IMR-90 (cell line): ENCODE measurements around the gene FBXO34. TPM values are rescaled to one million over a fixed set of nuclear protein-coding genes. Genes with fewer than 3 reads are reported as not detected.

Source experiments
- ATAC-seq: fragments of 200-7000 bp; cut with Tn5 transposase; 2 replicates; pipeline ENCODE4 v1.9.1; 2020; ENCODE audit warnings: low read depth, mild to moderate bottlenecking, moderate library complexity
- BruUV-seq: library from RNA; stranded (reverse); fragments of 400-500 nt; replicated peaks from 2 replicates; lab custom pipeline; 2021; lab: Mats Ljungman, UMichigan
- CTCF ChIA-PET: fragments of 300-600 bp; formaldehyde crosslinking; extraction: SDS; loops from one replicate; lab custom pipeline; 2021; ENCODE audit warnings: antibody characterized with exemption; lab: Yijun Ruan, JAX
- POLR2A ChIA-PET: fragments of 300-600 bp; sonication (Branson Sonifier 250); formaldehyde crosslinking; loops from one replicate; lab custom pipeline; 2022; ENCODE audit warnings: antibody characterized with exemption; ENCODE audit not compliant: unreplicated experiment; lab: Charles Lee
- DNase-seq: peaks from one replicate; pipeline ENCODE4 v3.0.0; 2013
- H2AFZ ChIP-seq: replicated peaks from 2 replicates; pipeline ENCODE3; 2013; ENCODE audit warnings: low read length, mild to moderate bottlenecking; ENCODE audit not compliant: poor library complexity
- H2AK5ac ChIP-seq: 2 replicates; pipeline ENCODE4 v1.6.1; 2013; ENCODE audit warnings: low read depth, low read length, inconsistent platforms
- H2AK9ac ChIP-seq: replicated peaks from 2 replicates; pipeline ENCODE3; 2013; ENCODE audit warnings: mild to moderate bottlenecking, low read depth, low read length, moderate library complexity; ENCODE audit not compliant: poor library complexity
- H2BK120ac ChIP-seq: 2 replicates; pipeline ENCODE4 v1.6.1; 2013; ENCODE audit warnings: low read depth, low read length, inconsistent platforms
- H2BK15ac ChIP-seq: 3 replicates; pipeline ENCODE4 v1.6.1; 2013; ENCODE audit warnings: low read depth, low read length, inconsistent platforms
- H2BK20ac ChIP-seq: 2 replicates; pipeline ENCODE4 v1.6.1; 2013; ENCODE audit warnings: low read depth, mild to moderate bottlenecking, inconsistent platforms, low read length, moderate library complexity
- H2BK5ac ChIP-seq: 2 replicates; pipeline ENCODE4 v1.6.1; 2013; ENCODE audit warnings: mild to moderate bottlenecking, low read depth, low read length, inconsistent platforms; ENCODE audit not compliant: poor library complexity, severe bottlenecking
- H3K14ac ChIP-seq: replicated peaks from 2 replicates; pipeline ENCODE4 v1.6.1; 2013; ENCODE audit warnings: low read depth, low read length, inconsistent platforms
- H3K18ac ChIP-seq: 2 replicates; pipeline ENCODE4 v1.6.1; 2013; ENCODE audit warnings: low read depth, low read length, control low read depth
- H3K23ac ChIP-seq: 2 replicates; pipeline ENCODE4 v1.6.1; 2013; ENCODE audit warnings: low read depth, low read length, inconsistent platforms
- H3K27ac ChIP-seq: 2 replicates; pipeline ENCODE4 v1.5.1; 2013; ENCODE audit warnings: mild to moderate bottlenecking, control low read depth, low read length; ENCODE audit not compliant: insufficient read depth
- H3K27me3 ChIP-seq: 2 replicates; pipeline ENCODE4 v1.6.1; 2013; ENCODE audit warnings: low read length; ENCODE audit not compliant: control insufficient read depth, insufficient read depth
- H3K36me3 ChIP-seq: 2 replicates; pipeline ENCODE4 v1.6.1; 2013; ENCODE audit warnings: low read length, mixed read lengths; ENCODE audit not compliant: control insufficient read depth, insufficient read depth
- H3K4ac ChIP-seq: 2 replicates; pipeline ENCODE4 v1.6.1; 2013; ENCODE audit warnings: low read depth, low read length, inconsistent platforms
- H3K4me1 ChIP-seq: 2 replicates; pipeline ENCODE4 v1.6.1; 2013; ENCODE audit warnings: low read length, mixed read lengths; ENCODE audit not compliant: control insufficient read depth, insufficient read depth
- H3K4me2 ChIP-seq: 2 replicates; pipeline ENCODE4 v1.6.1; 2013; ENCODE audit warnings: low read depth, mild to moderate bottlenecking, control low read depth, low read length, moderate library complexity
- H3K4me3 ChIP-seq: 2 replicates; pipeline ENCODE4 v1.5.1; 2013; ENCODE audit warnings: low read depth, mild to moderate bottlenecking, control low read depth, low read length, moderate library complexity; ENCODE audit not compliant: insufficient read depth
- H3K56ac ChIP-seq: 2 replicates; pipeline ENCODE4 v1.6.1; 2013; ENCODE audit warnings: low read length, inconsistent platforms; ENCODE audit not compliant: insufficient read depth; ENCODE audit errors: extremely low read depth
- H3K79me1 ChIP-seq, 2 experiments: 2 replicates each; pipeline ENCODE4 v1.6.1; 2013; ENCODE audit warnings: low read length in 2 of 2, inconsistent platforms in 1 of 2, low read depth in 1 of 2
- H3K9ac ChIP-seq: 2 replicates; pipeline ENCODE4 v1.6.1; 2013; ENCODE audit warnings: low read depth, low read length, control low read depth
- H3K9me1 ChIP-seq: 2 replicates; pipeline ENCODE4 v1.6.1; 2013; ENCODE audit warnings: low read length, inconsistent platforms; ENCODE audit not compliant: insufficient read depth
- H3K9me3 ChIP-seq: 2 replicates; pipeline ENCODE4 v1.6.1; 2013; ENCODE audit warnings: low read length; ENCODE audit not compliant: control insufficient read depth, insufficient read depth
- H4K20me1 ChIP-seq: 2 replicates; pipeline ENCODE4 v1.6.1; 2013; ENCODE audit warnings: low read length, inconsistent platforms; ENCODE audit not compliant: insufficient read depth
- H4K5ac ChIP-seq: 2 replicates; pipeline ENCODE4 v1.6.1; 2013; ENCODE audit warnings: mild to moderate bottlenecking, low read depth, low read length, control low read depth
- H4K8ac ChIP-seq, 2 experiments: 2 replicates each; pipeline ENCODE4 v1.6.1; 2013; ENCODE audit warnings: low read depth in 2 of 2, low read length in 2 of 2, control low read depth in 1 of 2, inconsistent platforms in 1 of 2
- H4K91ac ChIP-seq: 2 replicates; pipeline ENCODE4 v1.6.1; 2013; ENCODE audit warnings: low read depth, low read length, inconsistent platforms; ENCODE audit not compliant: insufficient read depth
- BHLHE40 ChIP-seq: fragments of 150-350 bp; IDR thresholded peaks from 2 replicates; pipeline ENCODE4 v1.6.1; 2016; ENCODE audit warnings: mild to moderate bottlenecking, low read depth, low read length
- CEBPB ChIP-seq: IDR thresholded peaks from 2 replicates; pipeline ENCODE4 v1.6.1; 2012; ENCODE audit warnings: low read depth, low read length, improper control_type of control experiment
- CHD1 ChIP-seq: IDR thresholded peaks from 2 replicates; pipeline ENCODE4 v1.6.1; 2012; ENCODE audit warnings: low read depth, low read length, improper control_type of control experiment
- FOS ChIP-seq: fragments of 150-350 bp; IDR thresholded peaks from 2 replicates; pipeline ENCODE4 v1.6.1; 2016; ENCODE audit warnings: low read depth, low read length
- MAFK ChIP-seq: IDR thresholded peaks from 2 replicates; pipeline ENCODE4 v1.6.1; 2012; ENCODE audit warnings: low read depth, low read length, improper control_type of control experiment
- MAZ ChIP-seq: IDR thresholded peaks from 2 replicates; pipeline ENCODE4 v1.6.1; 2012; ENCODE audit warnings: low read depth, mild to moderate bottlenecking, low read length, improper control_type of control experiment, moderate library complexity, borderline replicate concordance
- MXI1 ChIP-seq: IDR thresholded peaks from 2 replicates; pipeline ENCODE4 v1.6.1; 2012; ENCODE audit warnings: low read depth, mild to moderate bottlenecking, low read length, moderate library complexity, borderline replicate concordance
- NFE2L2 ChIP-seq: fragments of 150-350 bp; IDR thresholded peaks from 2 replicates; pipeline ENCODE4 v1.6.1; 2016; ENCODE audit warnings: low read depth, mild to moderate bottlenecking, low read length
- POLR2A ChIP-seq: IDR thresholded peaks from 2 replicates; pipeline ENCODE4 v1.6.1; 2012; ENCODE audit warnings: mild to moderate bottlenecking, low read depth, low read length
- RAD21 ChIP-seq: IDR thresholded peaks from 2 replicates; pipeline ENCODE4 v1.6.1; 2012; ENCODE audit warnings: low read length, improper control_type of control experiment
- RCOR1 ChIP-seq: IDR thresholded peaks from 2 replicates; pipeline ENCODE4 v1.6.1; 2012; ENCODE audit warnings: mild to moderate bottlenecking, low read length, improper control_type of control experiment; ENCODE audit not compliant: insufficient replicate concordance
- RFX5 ChIP-seq: IDR thresholded peaks from 2 replicates; pipeline ENCODE4 v1.8.0; 2012; ENCODE audit warnings: low read depth, mild to moderate bottlenecking, low read length, moderate library complexity
- SMC3 ChIP-seq: fragments of 150-350 bp; IDR thresholded peaks from 2 replicates; pipeline ENCODE4 v1.6.1; 2016; ENCODE audit warnings: low read depth, mild to moderate bottlenecking, antibody characterized with exemption, low read length, moderate library complexity
- WGBS, 2 experiments: methylation state at CpG; one replicate each; pipeline versions ENCODE4 v1.1.5 to v1.1.7; 2013; ENCODE audit warnings: missing lambda C conversion rate in 2 of 2; ENCODE audit not compliant: insufficient read length in 1 of 2; ENCODE audit errors: extremely low coverage in 2 of 2; 5-methylcytosine and 5-hydroxymethylcytosine counted together
- dilution Hi-C: fragments of 300-500 bp; cut with HindIII; formaldehyde crosslinking; loops from one replicate; pipeline ENCODE4 v1.14.3; 2018; ENCODE audit warnings: low sequenced_read_pairs; ENCODE audit not compliant: unreplicated experiment
- in situ Hi-C: fragments of 300-500 bp; cut with MboI; formaldehyde crosslinking; loops from 3 replicates; pipeline ENCODE4 v1.14.3; 2019; ENCODE audit warnings: low sequenced_read_pairs, inconsistent platforms, mixed read lengths
- intact Hi-C: fragments of 100-400 bp; cut with micrococcal nuclease; formaldehyde crosslinking; loops from 2 replicates; pipeline ENCODE4 v1.10.0; 2022
- polyA plus RNA-seq, 3 experiments: library from polyadenylated mRNA; depleted of rRNA; stranded (reverse); fragments of >200 nt; gene quantifications; 2 replicates each; pipeline ENCODE4 v1.2.3, GENCODE V29; 2012; ENCODE audit warnings: low replicate concordance in 1 of 3
- total RNA-seq: library from RNA; depleted of rRNA; stranded (reverse); fragments of >200 nt; gene quantifications from 2 replicates; pipeline ENCODE4 v1.2.3, GENCODE V29; 2012
- TF ChIP-seq, protein P1 (sequence below): conservative IDR thresholded peaks from 2 replicates; pipeline ENCODE4 v1.5.1; 2012; ENCODE audit warnings: mild to moderate bottlenecking, low read depth, low read length, improper control_type of control experiment
- TF ChIP-seq, protein P2 (sequence below): fragments of 150-350 bp; IDR thresholded peaks from 2 replicates; pipeline ENCODE4 v1.6.1; 2017; ENCODE audit warnings: mild to moderate bottlenecking, antibody characterized with exemption, low read length, low read depth
- TF ChIP-seq, protein P3 (sequence below): fragments of 150-350 bp; IDR thresholded peaks from 2 replicates; pipeline ENCODE4 v1.6.1; 2016; ENCODE audit warnings: low read depth, mild to moderate bottlenecking, low read length, moderate library complexity, borderline replicate concordance

FBXO34 gene
- total and polyA plus RNA-seq, 2 of the 4 experiments (the other 2 are of a cell fraction): 15.4 to 35.1 TPM

DNA sequence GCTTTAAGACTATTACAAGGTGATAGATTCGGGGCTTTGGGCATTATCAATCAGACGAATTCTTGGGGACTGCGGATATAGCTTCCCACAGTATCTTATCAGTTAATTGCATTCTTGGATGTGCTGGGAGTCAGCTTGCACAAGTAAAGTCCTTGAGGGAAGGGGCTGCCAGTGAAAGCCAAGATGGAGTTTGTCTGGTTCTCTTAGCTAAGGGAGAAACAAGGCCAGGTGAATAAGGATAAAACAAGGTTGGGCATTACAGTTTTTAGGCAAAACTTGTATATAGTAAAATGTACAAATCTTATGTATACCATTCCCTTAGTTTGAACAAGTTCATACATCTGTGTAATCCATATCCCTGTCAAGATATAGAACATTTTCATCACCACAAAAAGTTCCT, 5.5 kb downstream of the FBXO34 start:
- no peak for ATAC-seq
- no peak overlapping the region for H3K18ac ChIP-seq
- H2BK5ac ChIP-seq: no peak overlapping the region
- H3K79me1 ChIP-seq: peaks cover 21 to 77% of the 10 kb centered on the region in 2 experiments
- H3K4ac ChIP-seq: no peak overlapping the region
- no peak overlapping the region for H3K4me2 ChIP-seq
- H3K9me1 ChIP-seq: peaks cover 3% of the 10 kb centered on the region; the same call in 1 of the 2 replicates
- CTCF ChIA-PET: no interaction called here
- intact Hi-C loops (no loop called here), in situ Hi-C loops (no loop called here), dilution Hi-C loops (no loop called here)
- no CpG with 5 or more reads among the region's 3 CpGs for WGBS, 2 experiments
- H3K36me3 ChIP-seq: peaks cover 1% of the 10 kb centered on the region; the same call in 1 of the 2 replicates
- no peak overlapping the region for H4K8ac ChIP-seq
- H2BK15ac ChIP-seq: no peak overlapping the region
- no peak overlapping the region for H3K4me3 ChIP-seq
- no peak overlapping the region for H3K9ac ChIP-seq
- no peak overlapping the region for H3K27ac ChIP-seq
- H3K56ac ChIP-seq: no peak overlapping the region
- peaks cover 59% of the 10 kb centered on the region; the same call in 1 of the 2 replicates for H4K20me1 ChIP-seq
- no peak overlapping the region for H3K14ac ChIP-seq
- H4K91ac ChIP-seq: no peak overlapping the region
- no peak overlapping the region for H2AK5ac ChIP-seq
- no peaks in the 10 kb centered on the region for H3K9me3 ChIP-seq
- H2BK120ac ChIP-seq: no peak overlapping the region
- no peak overlapping the region for H4K5ac ChIP-seq
- no peak overlapping the region for H2AFZ ChIP-seq
- no peak overlapping the region for H3K23ac ChIP-seq
- POLR2A ChIA-PET: no interaction called here
- TF ChIP-seq POLR2A (no peak), RAD21 (no peak), MAFK (no peak), NFE2L2 (no peak), CEBPB (no peak), RFX5 (no peak), CHD1 (no peak), FOS (no peak), BHLHE40 (no peak), SMC3 (no peak), MAZ (no peak), RCOR1 (no peak), MXI1 (no peak)
- TF ChIP-seq, protein P1, sequence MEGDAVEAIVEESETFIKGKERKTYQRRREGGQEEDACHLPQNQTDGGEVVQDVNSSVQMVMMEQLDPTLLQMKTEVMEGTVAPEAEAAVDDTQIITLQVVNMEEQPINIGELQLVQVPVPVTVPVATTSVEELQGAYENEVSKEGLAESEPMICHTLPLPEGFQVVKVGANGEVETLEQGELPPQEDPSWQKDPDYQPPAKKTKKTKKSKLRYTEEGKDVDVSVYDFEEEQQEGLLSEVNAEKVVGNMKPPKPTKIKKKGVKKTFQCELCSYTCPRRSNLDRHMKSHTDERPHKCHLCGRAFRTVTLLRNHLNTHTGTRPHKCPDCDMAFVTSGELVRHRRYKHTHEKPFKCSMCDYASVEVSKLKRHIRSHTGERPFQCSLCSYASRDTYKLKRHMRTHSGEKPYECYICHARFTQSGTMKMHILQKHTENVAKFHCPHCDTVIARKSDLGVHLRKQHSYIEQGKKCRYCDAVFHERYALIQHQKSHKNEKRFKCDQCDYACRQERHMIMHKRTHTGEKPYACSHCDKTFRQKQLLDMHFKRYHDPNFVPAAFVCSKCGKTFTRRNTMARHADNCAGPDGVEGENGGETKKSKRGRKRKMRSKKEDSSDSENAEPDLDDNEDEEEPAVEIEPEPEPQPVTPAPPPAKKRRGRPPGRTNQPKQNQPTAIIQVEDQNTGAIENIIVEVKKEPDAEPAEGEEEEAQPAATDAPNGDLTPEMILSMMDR: no peak
- TF ChIP-seq, protein P2, sequence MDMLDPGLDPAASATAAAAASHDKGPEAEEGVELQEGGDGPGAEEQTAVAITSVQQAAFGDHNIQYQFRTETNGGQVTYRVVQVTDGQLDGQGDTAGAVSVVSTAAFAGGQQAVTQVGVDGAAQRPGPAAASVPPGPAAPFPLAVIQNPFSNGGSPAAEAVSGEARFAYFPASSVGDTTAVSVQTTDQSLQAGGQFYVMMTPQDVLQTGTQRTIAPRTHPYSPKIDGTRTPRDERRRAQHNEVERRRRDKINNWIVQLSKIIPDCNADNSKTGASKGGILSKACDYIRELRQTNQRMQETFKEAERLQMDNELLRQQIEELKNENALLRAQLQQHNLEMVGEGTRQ: no peak
- TF ChIP-seq, protein P3, sequence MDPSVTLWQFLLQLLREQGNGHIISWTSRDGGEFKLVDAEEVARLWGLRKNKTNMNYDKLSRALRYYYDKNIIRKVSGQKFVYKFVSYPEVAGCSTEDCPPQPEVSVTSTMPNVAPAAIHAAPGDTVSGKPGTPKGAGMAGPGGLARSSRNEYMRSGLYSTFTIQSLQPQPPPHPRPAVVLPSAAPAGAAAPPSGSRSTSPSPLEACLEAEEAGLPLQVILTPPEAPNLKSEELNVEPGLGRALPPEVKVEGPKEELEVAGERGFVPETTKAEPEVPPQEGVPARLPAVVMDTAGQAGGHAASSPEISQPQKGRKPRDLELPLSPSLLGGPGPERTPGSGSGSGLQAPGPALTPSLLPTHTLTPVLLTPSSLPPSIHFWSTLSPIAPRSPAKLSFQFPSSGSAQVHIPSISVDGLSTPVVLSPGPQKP: no peak
- no peak for DNase-seq
- peaks cover 2% of the 10 kb centered on the region for H3K4me1 ChIP-seq
- H3K27me3 ChIP-seq: no peaks in the 10 kb centered on the region
- no peak overlapping the region for H2AK9ac ChIP-seq
- H2BK20ac ChIP-seq: no peak overlapping the region
- no TSS peak for BruUV-seq
